Measurements from ENCODE around the gene ZNF175.

Gene ZNF175

GRCh38 chr19:51539821-51540366 is 31.2 kb upstream of the ZNF175 start:
- TF ChIP-seq SIN3A (IDR thresholded peaks at IDR 0.05; ENCODE audit: borderline replicate concordance, insufficient read depth, low read length) (no peak), POLR2AphosphoS5 (IDR thresholded peaks at IDR 0.05; ENCODE audit: low read depth, low read length) (no peak), FOXP2 (optimal IDR thresholded peaks at IDR 0.05; ENCODE audit: borderline replicate concordance, extremely low read depth, extremely low read length, insufficient read depth) (no peak), TAF1 (IDR thresholded peaks at IDR 0.05; ENCODE audit: borderline replicate concordance, insufficient read depth, low read length) (no peak), REST (IDR thresholded peaks at IDR 0.05; ENCODE audit: insufficient read depth in 1 of 2, low read depth in 2 of 2, low read length in 2 of 2) (no peak)

- TF ChIP-seq REST (IDR thresholded peaks at IDR 0.05; ENCODE audit: insufficient read depth in 1 of 2, low read depth in 2 of 2, low read length in 2 of 2) = no peak
- no peak for TF ChIP-seq TAF1 (IDR thresholded peaks at IDR 0.05; ENCODE audit: borderline replicate concordance, insufficient read depth, low read length)
- no peak for TF ChIP-seq FOXP2 (optimal IDR thresholded peaks at IDR 0.05; ENCODE audit: borderline replicate concordance, extremely low read depth, extremely low read length, insufficient read depth)
- no peak for TF ChIP-seq POLR2AphosphoS5 (IDR thresholded peaks at IDR 0.05; ENCODE audit: low read depth, low read length)
- TF ChIP-seq SIN3A (IDR thresholded peaks at IDR 0.05; ENCODE audit: borderline replicate concordance, insufficient read depth, low read length) = no peak
Measured at GRCh38 chr19:51541458-51542357, 29.4 kb upstream of the ZNF175 start.

GRCh38 chr19:51542699-51543098 is 28.4 kb upstream of the ZNF175 start:
- TF ChIP-seq FOXP2 (optimal IDR thresholded peaks at IDR 0.05; ENCODE audit: borderline replicate concordance, extremely low read depth, extremely low read length, insufficient read depth) (no peak), SIN3A (IDR thresholded peaks at IDR 0.05; ENCODE audit: borderline replicate concordance, insufficient read depth, low read length) (no peak), REST (IDR thresholded peaks at IDR 0.05; ENCODE audit: insufficient read depth in 1 of 2, low read depth in 2 of 2, low read length in 2 of 2) (no peak), TAF1 (IDR thresholded peaks at IDR 0.05; ENCODE audit: borderline replicate concordance, insufficient read depth, low read length) (no peak), POLR2AphosphoS5 (IDR thresholded peaks at IDR 0.05; ENCODE audit: low read depth, low read length) (no peak)

GRCh38 chr19:51544038-51544437 is 27.0 kb upstream of the ZNF175 start:
- no peak for TF ChIP-seq REST (IDR thresholded peaks at IDR 0.05; ENCODE audit: insufficient read depth in 1 of 2, low read depth in 2 of 2, low read length in 2 of 2)
- no peak for TF ChIP-seq FOXP2 (optimal IDR thresholded peaks at IDR 0.05; ENCODE audit: borderline replicate concordance, extremely low read depth, extremely low read length, insufficient read depth)
- TF ChIP-seq SIN3A (IDR thresholded peaks at IDR 0.05; ENCODE audit: borderline replicate concordance, insufficient read depth, low read length) = no peak

Measured in PFSK-1 (cell line).